ENCODE data around the gene CD3G. TPM values are rescaled to one million over a fixed set of nuclear protein-coding genes. Genes with fewer than 3 reads are reported as not detected.

Gene CD3G
- total RNA-seq (2014; rRNA removed; shearing (Covaris generic)) (not detected in 2 replicates), polyA plus RNA-seq (2016; fragmentation: Nextera tagmentation; extraction: Ambion mirVana) (not detected in 2 replicates)

- WGBS, 2 experiments (ENCODE audit: low coverage in 1 of 2, low lambda C conversion rate in 2 of 2, missing lambda C conversion rate in 2 of 2) = 32% methylated on average over 6 of the region's 6 CpGs
- H3K36me3 ChIP-seq (ENCODE audit: low read depth) = no peaks in the 10 kb centered on the region
- peaks cover 21% of the 10 kb centered on the region for H3K27me3 ChIP-seq (replicated peaks; ENCODE audit: insufficient read depth)
- in situ Hi-C loops (cut with MboI) = loop anchor here (10.0 kb wide), 1 partner anchor 149 kb away; no protein-coding TSS in a partner anchor
- H3K79me2 ChIP-seq (ENCODE audit: insufficient read depth) = no peaks in the 10 kb centered on the region
- H3K9me2 ChIP-seq (ENCODE audit: insufficient read depth) = no peaks in the 10 kb centered on the region
- no peak within 1 kb of the TSS for H3K4me2 ChIP-seq (ENCODE audit: unreplicated experiment)
- no peak for DNase-seq
- H3K9ac ChIP-seq = no peak within 1 kb of the TSS
- no peaks in the 10 kb centered on the region for H3F3A ChIP-seq (ENCODE audit: insufficient read depth)
- no peaks in the 10 kb centered on the region for H4K20me1 ChIP-seq (ENCODE audit: insufficient read depth)
- H3K9me3 ChIP-seq (ENCODE audit: low read depth) = no peaks in the 10 kb centered on the region
- H3K4me1 ChIP-seq (ENCODE audit: insufficient read depth) = no peaks in the 10 kb centered on the region
- TF ChIP-seq EZH2 (IDR thresholded peaks at IDR 0.05; ENCODE audit: insufficient read depth, poor library complexity, severe bottlenecking) (no peak), EZH2phosphoT487 (IDR thresholded peaks at IDR 0.05; ENCODE audit: insufficient read depth, low read depth) (no peak)
- H2AFZ ChIP-seq = no peak within 1 kb of the TSS
- H3K27ac ChIP-seq = no peak within 1 kb of the TSS
- H3K4me3 ChIP-seq = no peak within 1 kb of the TSS
These were observed at the start of gene CD3G for GRCh38 chr11:118343981-118344515. TSS of gene CD3G (plus strand) at chr11:118344344. CDS start at chr11:118344424, 80 bp downstream.

GRCh38 chr11:118295199-118295598 is 48.9 kb upstream of the CD3G start:
- Histone ChIP-seq H3K36me3 (ENCODE audit: low read depth) (no peaks in the 10 kb centered on the region), H3K9ac (no peak overlapping the region), H3F3A (ENCODE audit: insufficient read depth) (no peaks in the 10 kb centered on the region), H3K9me2 (ENCODE audit: insufficient read depth) (no peaks in the 10 kb centered on the region), H3K79me2 (ENCODE audit: insufficient read depth) (no peaks in the 10 kb centered on the region), H3K4me1 (ENCODE audit: insufficient read depth) (no peaks in the 10 kb centered on the region), H3K9me3 (ENCODE audit: low read depth) (no peaks in the 10 kb centered on the region), H4K20me1 (ENCODE audit: insufficient read depth) (no peaks in the 10 kb centered on the region), H3K27ac (no peak overlapping the region), H3K4me2 (ENCODE audit: unreplicated experiment) (no peak overlapping the region), H2AFZ (no peak overlapping the region), H3K27me3 (replicated peaks; ENCODE audit: insufficient read depth) (peaks cover 22% of the 10 kb centered on the region; the same call in 1 of the 2 replicates), H3K4me3 (no peak overlapping the region)
- 38 to 40% methylated on average over 5 of the region's 5 CpGs for WGBS, 2 experiments (ENCODE audit: low coverage in 1 of 2, low lambda C conversion rate in 2 of 2, missing lambda C conversion rate in 2 of 2)
- peak; percentile 21 for DNase-seq
- in situ Hi-C loops (cut with MboI) = no loop called here
- TF ChIP-seq EZH2phosphoT487 (IDR thresholded peaks at IDR 0.05; ENCODE audit: insufficient read depth, low read depth) (no peak), EZH2 (IDR thresholded peaks at IDR 0.05; ENCODE audit: insufficient read depth, poor library complexity, severe bottlenecking) (no peak)

DNA sequence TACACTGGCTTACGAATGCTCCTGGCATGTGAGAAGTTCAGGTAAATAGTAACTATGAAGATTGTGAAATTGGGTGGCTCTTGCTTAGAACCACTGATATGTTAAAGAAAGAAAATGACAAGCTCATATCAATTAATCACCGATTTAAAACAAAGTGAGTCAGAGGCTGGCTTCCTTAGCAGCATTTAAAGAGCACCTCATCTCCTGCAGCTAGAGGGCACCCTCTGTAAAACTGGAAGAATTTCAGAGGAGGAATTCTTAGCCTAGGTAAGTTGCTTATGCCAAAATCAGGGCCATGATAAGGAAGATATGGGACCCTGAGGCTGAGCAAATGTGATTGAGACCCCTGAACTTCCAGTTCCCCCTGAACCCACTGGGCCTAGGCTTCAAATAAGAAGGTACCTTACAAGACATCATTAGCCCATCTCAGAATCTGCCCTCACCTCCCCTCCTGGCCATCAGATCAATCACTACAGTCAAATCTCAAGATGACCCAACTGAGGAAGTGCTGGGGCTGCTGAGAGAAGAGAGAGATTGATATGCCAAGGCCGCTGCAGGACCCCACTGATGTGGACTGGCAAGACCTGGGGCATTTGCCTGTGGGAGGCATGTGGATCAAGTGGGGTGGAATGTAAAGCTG is 48.2 kb upstream of the CD3G start:
- in situ Hi-C loops (cut with MboI) = no loop called here
- Histone ChIP-seq H3K4me2 (ENCODE audit: unreplicated experiment) (no peak overlapping the region), H3K27ac (no peak overlapping the region), H3K9me2 (ENCODE audit: insufficient read depth) (no peaks in the 10 kb centered on the region), H3K4me1 (ENCODE audit: insufficient read depth) (no peaks in the 10 kb centered on the region), H3K4me3 (no peak overlapping the region), H4K20me1 (ENCODE audit: insufficient read depth) (no peaks in the 10 kb centered on the region), H3K27me3 (replicated peaks; ENCODE audit: insufficient read depth) (peaks cover 22% of the 10 kb centered on the region), H3K9me3 (ENCODE audit: low read depth) (no peaks in the 10 kb centered on the region), H3K79me2 (ENCODE audit: insufficient read depth) (no peaks in the 10 kb centered on the region), H3F3A (ENCODE audit: insufficient read depth) (no peaks in the 10 kb centered on the region), H3K9ac (no peak overlapping the region), H3K36me3 (ENCODE audit: low read depth) (no peaks in the 10 kb centered on the region), H2AFZ (no peak overlapping the region)
- peak; percentile 55 for DNase-seq
- WGBS, 2 experiments (ENCODE audit: low coverage in 1 of 2, low lambda C conversion rate in 2 of 2, missing lambda C conversion rate in 2 of 2) = 42 to 44% methylated on average over 3 of the region's 3 CpGs
- TF ChIP-seq EZH2 (IDR thresholded peaks at IDR 0.05; ENCODE audit: insufficient read depth, poor library complexity, severe bottlenecking) = no peak
- no peak for TF ChIP-seq EZH2phosphoT487 (IDR thresholded peaks at IDR 0.05; ENCODE audit: insufficient read depth, low read depth)

- H3K4me3 ChIP-seq = no peak overlapping the region
- no peak overlapping the region for H3K9ac ChIP-seq
- H3K36me3 ChIP-seq (ENCODE audit: low read depth) = no peaks in the 10 kb centered on the region
- in situ Hi-C loops (cut with MboI) = no loop called here
- no peaks in the 10 kb centered on the region for H3K79me2 ChIP-seq (ENCODE audit: insufficient read depth)
- no peak for DNase-seq
- peaks cover 11% of the 10 kb centered on the region; the same call in 1 of the 2 replicates for H3K27me3 ChIP-seq (replicated peaks; ENCODE audit: insufficient read depth)
- no peak overlapping the region for H3K27ac ChIP-seq
- no peak overlapping the region for H3K4me2 ChIP-seq (ENCODE audit: unreplicated experiment)
- no peak overlapping the region for H2AFZ ChIP-seq
- H3K9me2 ChIP-seq (ENCODE audit: insufficient read depth) = no peaks in the 10 kb centered on the region
- no peaks in the 10 kb centered on the region for H3K9me3 ChIP-seq (ENCODE audit: low read depth)
- TF ChIP-seq EZH2 (IDR thresholded peaks at IDR 0.05; ENCODE audit: insufficient read depth, poor library complexity, severe bottlenecking) (no peak), EZH2phosphoT487 (IDR thresholded peaks at IDR 0.05; ENCODE audit: insufficient read depth, low read depth) (no peak)
- no peaks in the 10 kb centered on the region for H3K4me1 ChIP-seq (ENCODE audit: insufficient read depth)
- WGBS, 2 experiments (ENCODE audit: low coverage in 1 of 2, low lambda C conversion rate in 2 of 2, missing lambda C conversion rate in 2 of 2) = 29 to 32% methylated on average over 8 of the region's 8 CpGs
- H3F3A ChIP-seq (ENCODE audit: insufficient read depth) = no peaks in the 10 kb centered on the region
- H4K20me1 ChIP-seq (ENCODE audit: insufficient read depth) = no peaks in the 10 kb centered on the region
These were observed 42.4 kb upstream of the CD3G start for GRCh38 chr11:118301600-118302195.

Measured in GM23248 (cell line).